ENCODE data around the gene SP110.

DNA sequence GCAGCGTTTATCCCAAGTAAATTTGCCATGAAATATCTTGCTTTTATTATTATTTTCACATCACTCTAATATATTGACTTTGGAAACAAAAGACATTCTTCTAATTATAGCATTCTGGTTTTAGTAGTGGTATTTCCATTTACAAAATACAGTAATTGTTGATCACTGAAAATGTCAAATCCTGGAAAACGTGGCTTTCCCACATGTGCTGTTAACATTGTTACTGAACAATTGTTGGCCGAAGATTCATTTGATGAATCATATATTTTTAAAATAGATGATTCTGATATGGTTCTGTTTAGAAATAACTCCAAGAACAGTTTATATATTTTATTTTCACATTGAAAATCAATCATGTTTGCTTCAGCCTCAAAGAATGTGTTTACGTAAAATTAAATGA is 38.7 kb upstream of the SP110 start:
- TF ChIP-seq, protein P1, sequence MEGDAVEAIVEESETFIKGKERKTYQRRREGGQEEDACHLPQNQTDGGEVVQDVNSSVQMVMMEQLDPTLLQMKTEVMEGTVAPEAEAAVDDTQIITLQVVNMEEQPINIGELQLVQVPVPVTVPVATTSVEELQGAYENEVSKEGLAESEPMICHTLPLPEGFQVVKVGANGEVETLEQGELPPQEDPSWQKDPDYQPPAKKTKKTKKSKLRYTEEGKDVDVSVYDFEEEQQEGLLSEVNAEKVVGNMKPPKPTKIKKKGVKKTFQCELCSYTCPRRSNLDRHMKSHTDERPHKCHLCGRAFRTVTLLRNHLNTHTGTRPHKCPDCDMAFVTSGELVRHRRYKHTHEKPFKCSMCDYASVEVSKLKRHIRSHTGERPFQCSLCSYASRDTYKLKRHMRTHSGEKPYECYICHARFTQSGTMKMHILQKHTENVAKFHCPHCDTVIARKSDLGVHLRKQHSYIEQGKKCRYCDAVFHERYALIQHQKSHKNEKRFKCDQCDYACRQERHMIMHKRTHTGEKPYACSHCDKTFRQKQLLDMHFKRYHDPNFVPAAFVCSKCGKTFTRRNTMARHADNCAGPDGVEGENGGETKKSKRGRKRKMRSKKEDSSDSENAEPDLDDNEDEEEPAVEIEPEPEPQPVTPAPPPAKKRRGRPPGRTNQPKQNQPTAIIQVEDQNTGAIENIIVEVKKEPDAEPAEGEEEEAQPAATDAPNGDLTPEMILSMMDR (IDR thresholded peaks at IDR 0.05; ENCODE audit: low read depth, low read length) = no peak
- TF ChIP-seq EZH2phosphoT487 (IDR thresholded peaks at IDR 0.05; ENCODE audit: low read depth) = no peak
